ENCODE results near the gene FNDC10. TPM values are rescaled to one million over a fixed set of nuclear protein-coding genes. Genes with fewer than 3 reads are reported as not detected.

The FNDC10 gene
- total and polyA plus RNA-seq, 10 of the 15 experiments (the other 5 are each of a cell fraction or from before 2014, with no cell fraction given) = 0.05 to 1.3 (median 0.25) TPM; not detected in 4

DNA sequence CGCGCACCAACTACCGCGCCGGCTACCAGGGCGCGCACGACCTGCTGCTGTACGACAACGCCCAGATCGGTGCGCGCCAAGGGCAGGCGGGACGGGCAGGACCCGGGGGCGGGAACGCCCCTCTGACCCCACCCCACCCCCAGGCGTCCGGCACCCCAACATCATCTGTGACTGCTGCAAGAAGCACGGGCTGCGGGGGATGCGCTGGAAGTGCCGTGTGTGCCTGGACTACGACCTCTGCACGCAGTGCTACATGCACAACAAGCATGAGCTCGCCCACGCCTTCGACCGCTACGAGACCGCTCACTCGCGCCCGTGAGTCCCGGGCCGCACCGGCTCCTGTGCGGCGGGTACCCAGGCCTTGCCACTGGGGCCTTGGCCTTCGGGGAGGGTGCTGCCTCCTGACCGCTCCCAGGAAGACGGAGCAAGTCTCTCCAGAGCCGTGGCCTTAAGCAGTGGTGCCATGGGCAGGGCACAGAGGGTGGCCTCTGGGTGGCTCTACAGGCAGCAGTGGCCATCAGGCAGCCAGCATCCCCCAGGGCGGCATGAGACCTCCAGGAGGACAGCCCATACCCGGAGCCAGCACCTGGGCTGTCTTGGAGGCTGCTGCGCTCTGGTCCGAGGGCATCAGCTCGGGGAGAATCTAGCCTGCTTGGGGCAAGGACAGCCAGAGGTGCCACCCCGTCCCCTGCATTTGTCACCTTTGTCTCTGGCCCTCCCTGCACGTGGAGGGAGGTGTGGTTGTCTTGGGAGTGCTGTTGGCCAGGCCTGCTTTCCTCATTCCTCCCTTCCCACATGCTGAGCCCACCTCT lies 23.9 kb upstream of the FNDC10 start (continued):
- TF ChIP-seq LARP7 (IDR thresholded peaks at IDR 0.05) = no peak

DNA sequence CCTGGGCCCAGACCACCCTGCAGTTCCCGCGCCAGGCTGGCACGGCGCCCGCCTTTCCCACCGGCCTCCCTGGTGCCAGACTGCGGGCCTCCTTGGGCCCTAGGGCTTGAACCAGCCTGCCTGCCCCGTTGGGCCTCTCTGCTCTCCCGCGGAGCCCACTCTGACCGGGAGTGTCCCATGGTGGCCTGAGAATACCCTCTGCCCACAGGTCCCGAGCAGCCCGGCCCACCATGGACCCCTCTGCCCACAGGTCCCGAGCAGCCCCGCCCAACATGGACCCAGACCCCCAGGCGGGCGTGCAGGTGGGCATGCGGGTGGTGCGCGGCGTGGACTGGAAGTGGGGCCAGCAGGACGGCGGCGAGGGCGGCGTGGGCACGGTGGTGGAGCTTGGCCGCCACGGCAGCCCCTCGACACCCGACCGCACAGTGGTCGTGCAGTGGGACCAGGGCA lies 23.3 kb upstream of the FNDC10 start:
- POLR2A ChIA-PET = no interaction called here
- H3K27me3 ChIP-seq (replicated peaks in 1 of 2; ENCODE audit: control insufficient read depth in 2 of 2, insufficient read depth in 2 of 2, low read length in 1 of 2) = no peaks in the 10 kb centered on the region
- H3K4me3 ChIP-seq = no peak overlapping the region
- ATAC-seq (no peak), DNase-seq (ENCODE audit: low read depth, low spot score) (no peak), FAIRE-seq (no peak)
- H3K4me2 ChIP-seq (ENCODE audit: control insufficient read depth, insufficient read depth) = no peak overlapping the region
- H3K9me3 ChIP-seq (replicated peaks; ENCODE audit: control insufficient read depth, insufficient read depth, low read length) = no peaks in the 10 kb centered on the region
- H3K9ac ChIP-seq (ENCODE audit: control insufficient read depth, insufficient read depth, low read length) = no peak overlapping the region
- TF ChIP-seq NRF1 (conservative IDR thresholded peaks at IDR 0.05; ENCODE audit: low read depth, low read length) (no peak), GABPA (IDR thresholded peaks at IDR 0.05; ENCODE audit: low read depth) (no peak), SMAD5 (IDR thresholded peaks at IDR 0.05; ENCODE audit: low read depth) (no peak), POLR2AphosphoS5 (IDR thresholded peaks at IDR 0.05; ENCODE audit: low read length) (no peak), YY1 (IDR thresholded peaks at IDR 0.05; ENCODE audit: low read depth, low read length) (no peak), RCOR1 (conservative IDR thresholded peaks at IDR 0.05; ENCODE audit: low read depth, low read length) (no peak), ZNF24 (IDR thresholded peaks at IDR 0.05) (no peak), CBFB (IDR thresholded peaks at IDR 0.05; ENCODE audit: low read depth) (no peak), POLR2A (IDR thresholded peaks at IDR 0.05; ENCODE audit: low read depth, low read length) (no peak), SREBF2 (IDR thresholded peaks at IDR 0.05; ENCODE audit: low read length) (no peak), TARDBP (IDR thresholded peaks at IDR 0.05; ENCODE audit: borderline replicate concordance) (no peak), PML (IDR thresholded peaks at IDR 0.05; ENCODE audit: low read length) (no peak), SUZ12 (IDR thresholded peaks at IDR 0.05; ENCODE audit: unreplicated experiment) (no peak), NR2C2 (IDR thresholded peaks at IDR 0.05; ENCODE audit: borderline replicate concordance, control insufficient read depth, insufficient read length, low read depth) (no peak), FOS (IDR thresholded peaks at IDR 0.05; ENCODE audit: borderline replicate concordance, extremely low read depth, insufficient read length) (no peak)
- TF ChIP-seq, protein P1, sequence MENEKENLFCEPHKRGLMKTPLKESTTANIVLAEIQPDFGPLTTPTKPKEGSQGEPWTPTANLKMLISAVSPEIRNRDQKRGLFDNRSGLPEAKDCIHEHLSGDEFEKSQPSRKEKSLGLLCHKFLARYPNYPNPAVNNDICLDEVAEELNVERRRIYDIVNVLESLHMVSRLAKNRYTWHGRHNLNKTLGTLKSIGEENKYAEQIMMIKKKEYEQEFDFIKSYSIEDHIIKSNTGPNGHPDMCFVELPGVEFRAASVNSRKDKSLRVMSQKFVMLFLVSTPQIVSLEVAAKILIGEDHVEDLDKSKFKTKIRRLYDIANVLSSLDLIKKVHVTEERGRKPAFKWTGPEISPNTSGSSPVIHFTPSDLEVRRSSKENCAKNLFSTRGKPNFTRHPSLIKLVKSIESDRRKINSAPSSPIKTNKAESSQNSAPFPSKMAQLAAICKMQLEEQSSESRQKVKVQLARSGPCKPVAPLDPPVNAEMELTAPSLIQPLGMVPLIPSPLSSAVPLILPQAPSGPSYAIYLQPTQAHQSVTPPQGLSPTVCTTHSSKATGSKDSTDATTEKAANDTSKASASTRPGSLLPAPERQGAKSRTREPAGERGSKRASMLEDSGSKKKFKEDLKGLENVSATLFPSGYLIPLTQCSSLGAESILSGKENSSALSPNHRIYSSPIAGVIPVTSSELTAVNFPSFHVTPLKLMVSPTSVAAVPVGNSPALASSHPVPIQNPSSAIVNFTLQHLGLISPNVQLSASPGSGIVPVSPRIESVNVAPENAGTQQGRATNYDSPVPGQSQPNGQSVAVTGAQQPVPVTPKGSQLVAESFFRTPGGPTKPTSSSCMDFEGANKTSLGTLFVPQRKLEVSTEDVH (IDR thresholded peaks at IDR 0.05; ENCODE audit: low read depth, partially characterized antibody) = no peak
- TF ChIP-seq, protein P2, sequence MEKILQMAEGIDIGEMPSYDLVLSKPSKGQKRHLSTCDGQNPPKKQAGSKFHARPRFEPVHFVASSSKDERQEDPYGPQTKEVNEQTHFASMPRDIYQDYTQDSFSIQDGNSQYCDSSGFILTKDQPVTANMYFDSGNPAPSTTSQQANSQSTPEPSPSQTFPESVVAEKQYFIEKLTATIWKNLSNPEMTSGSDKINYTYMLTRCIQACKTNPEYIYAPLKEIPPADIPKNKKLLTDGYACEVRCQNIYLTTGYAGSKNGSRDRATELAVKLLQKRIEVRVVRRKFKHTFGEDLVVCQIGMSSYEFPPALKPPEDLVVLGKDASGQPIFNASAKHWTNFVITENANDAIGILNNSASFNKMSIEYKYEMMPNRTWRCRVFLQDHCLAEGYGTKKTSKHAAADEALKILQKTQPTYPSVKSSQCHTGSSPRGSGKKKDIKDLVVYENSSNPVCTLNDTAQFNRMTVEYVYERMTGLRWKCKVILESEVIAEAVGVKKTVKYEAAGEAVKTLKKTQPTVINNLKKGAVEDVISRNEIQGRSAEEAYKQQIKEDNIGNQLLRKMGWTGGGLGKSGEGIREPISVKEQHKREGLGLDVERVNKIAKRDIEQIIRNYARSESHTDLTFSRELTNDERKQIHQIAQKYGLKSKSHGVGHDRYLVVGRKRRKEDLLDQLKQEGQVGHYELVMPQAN (conservative IDR thresholded peaks at IDR 0.05) = no peak
- intact Hi-C loops (cut with micrococcal nuclease; ENCODE audit: unreplicated experiment) (no loop called here), in situ Hi-C loops (cut with MboI) (no loop called here)
- H3K36me3 ChIP-seq (ENCODE audit: control insufficient read depth in 2 of 2, insufficient read depth in 2 of 2, low read length in 1 of 2) = no peaks in the 10 kb centered on the region
- BruUV-seq (replicated peaks) = no TSS peak
- CTCF ChIA-PET = no interaction called here
- H3K4me1 ChIP-seq (ENCODE audit: control insufficient read depth, insufficient read depth, low read length) = no peaks in the 10 kb centered on the region
- H4K20me1 ChIP-seq (ENCODE audit: control insufficient read depth, insufficient read depth) = no peaks in the 10 kb centered on the region
- H2AFZ ChIP-seq (ENCODE audit: control insufficient read depth, low read depth, low read length) = no peak overlapping the region
- WGBS (ENCODE audit: insufficient coverage, insufficient replicate concordance, low lambda C conversion rate, missing lambda C conversion rate) = 94% methylated on average over 18 of the region's 33 CpGs
- SMC1A ChIA-PET (ENCODE audit: uncharacterized antibody, unreplicated experiment) = no interaction called here
- H3K79me2 ChIP-seq (ENCODE audit: control insufficient read depth, insufficient read depth, low read length) = no peaks in the 10 kb centered on the region
- RAD21 ChIA-PET (ENCODE audit: unreplicated experiment) = no interaction called here
- no peak overlapping the region for H3K27ac ChIP-seq (ENCODE audit: control insufficient read depth, insufficient read depth)
